AG04450 (cell line): Measurements from ENCODE around the gene ACTR3. TPM values are rescaled to one million over a fixed set of nuclear protein-coding genes. Genes with fewer than 3 reads are reported as not detected.

Experiments used
- CTCF ChIA-PET: fragments of 300-600, 350-600 bp; formaldehyde crosslinking; extraction: SDS; loops from one replicate; lab custom pipeline; 2022; ENCODE audit warnings: antibody characterized with exemption, inconsistent platforms; lab: Charles Lee
- POLR2A ChIA-PET: fragments of 350-600 bp; formaldehyde crosslinking; extraction: SDS; loops from one replicate; lab custom pipeline; 2021; ENCODE audit warnings: antibody characterized with exemption, inconsistent platforms; lab: Yijun Ruan, JAX
- DNase-seq: peaks from one replicate; pipeline ENCODE4 v3.0.0-alpha.2; 2011; ENCODE audit warnings: low read depth, low spot score
- H3K27ac ChIP-seq: one replicate; pipeline ENCODE4 v1.5.1; 2012; ENCODE audit warnings: low read depth, low read length, control low read depth
- H3K27me3 ChIP-seq: one replicate; pipeline ENCODE4 v1.6.0; 2012; ENCODE audit warnings: low read length; ENCODE audit not compliant: control insufficient read depth, insufficient read depth
- H3K4me3 ChIP-seq: 2 replicates; pipeline ENCODE4 v1.5.1; 2011; ENCODE audit warnings: mild to moderate bottlenecking, low read depth, low read length, control low read depth
- H3K9me3 ChIP-seq: 2 replicates; pipeline ENCODE4 v1.5.1; 2012; ENCODE audit warnings: low read length; ENCODE audit not compliant: control insufficient read depth, insufficient read depth
- CTCF ChIP-seq: IDR thresholded peaks from 2 replicates; pipeline ENCODE4 v1.5.1; 2011; ENCODE audit warnings: low read depth, low read length, control low read depth, inconsistent platforms
- polyA plus RNA-seq: library from polyadenylated mRNA; depleted of rRNA; stranded (reverse); fragments of >200 nt; gene quantifications from 2 replicates; pipeline ENCODE4 v1.2.3, GENCODE V29; 2011

ACTR3 gene
- polyA plus RNA-seq, 1 experiment, result 536 TPM

GRCh38 chr2:113961000-113961399 is 71.1 kb downstream of the ACTR3 start:
- no peak overlapping the region for H3K27ac ChIP-seq
- ChIA-PET POLR2A (no interaction called here), CTCF (no interaction called here)
- H3K9me3 ChIP-seq, result no peaks in the 10 kb centered on the region
- H3K27me3 ChIP-seq, result no peaks in the 10 kb centered on the region
- TF ChIP-seq CTCF, result no peak
- DNase-seq, result no peak
- H3K4me3 ChIP-seq, result no peak overlapping the region

- POLR2A ChIA-PET, result no interaction called here
Observed at GRCh38 chr2:113962692-113963480, 73.0 kb downstream of the ACTR3 start.

GRCh38 chr2:113963965-113964364 is 74.1 kb downstream of the ACTR3 start:
- ChIA-PET CTCF (interaction anchor here (0.9 kb wide), 1 partner anchor 53 kb away, joined by 3 read pairs; no protein-coding TSS in a partner anchor), POLR2A (no interaction called here)
- DNase-seq, result no peak
- Histone ChIP-seq H3K27ac (no peak overlapping the region), H3K9me3 (no peaks in the 10 kb centered on the region), H3K27me3 (no peaks in the 10 kb centered on the region), H3K4me3 (no peak overlapping the region)
- peak; percentile 23; the same call in 1 of the 2 replicates for TF ChIP-seq CTCF

More at GRCh38 chr2:113962692-113963480, 73.0 kb downstream of the ACTR3 start:
- no peak overlapping the region for H3K4me3 ChIP-seq
- peak; percentile 37 for DNase-seq
- no peaks in the 10 kb centered on the region for H3K9me3 ChIP-seq
- CTCF ChIA-PET, result interaction anchor here (0.9 kb wide), 1 partner anchor 52 kb away, joined by 3 read pairs; no protein-coding TSS in a partner anchor
- no peak overlapping the region for H3K27ac ChIP-seq
- no peak for TF ChIP-seq CTCF
- H3K27me3 ChIP-seq, result no peaks in the 10 kb centered on the region

- no peak for DNase-seq
- ChIA-PET CTCF (interaction anchor here (1.3 kb wide), 1 partner anchor 13 kb away, joined by 3 read pairs; no protein-coding TSS in a partner anchor), POLR2A (no interaction called here)
- Histone ChIP-seq H3K27ac (no peak overlapping the region), H3K4me3 (no peak overlapping the region), H3K27me3 (no peaks in the 10 kb centered on the region), H3K9me3 (no peaks in the 10 kb centered on the region)
- no peak for TF ChIP-seq CTCF
Observed at GRCh38 chr2:113964436-113964835, 74.5 kb downstream of the ACTR3 start.

GRCh38 chr2:113965228-113965627 is 75.3 kb downstream of the ACTR3 start:
- DNase-seq, result no peak
- Histone ChIP-seq H3K4me3 (no peak overlapping the region), H3K27me3 (no peaks in the 10 kb centered on the region), H3K27ac (no peak overlapping the region), H3K9me3 (no peaks in the 10 kb centered on the region)
- TF ChIP-seq CTCF, result no peak
- ChIA-PET POLR2A (no interaction called here), CTCF (interaction anchor here (1.3 kb wide), 2 partner anchors 13 to 71 kb away, joined by 3 to 4 read pairs; no protein-coding TSS in a partner anchor)
